Activated T-cell treated with anti-CD3 and anti-CD28 coated beads, Interleukin-2, amount 50 U/mL, for 48 hours (primary cell): ENCODE measurements around the gene ZNF93.
"Not testable (repeated sequence)": the region's sequence is repeated elsewhere in the genome, so short reads cannot be mapped to it uniquely, and the experiment has no call there.

ENCODE experiments used
- DNase-seq, 2 experiments: peaks; one replicate each; pipeline ENCODE4 v3.0.0-alpha.2; 2020

Gene ZNF93

DNA sequence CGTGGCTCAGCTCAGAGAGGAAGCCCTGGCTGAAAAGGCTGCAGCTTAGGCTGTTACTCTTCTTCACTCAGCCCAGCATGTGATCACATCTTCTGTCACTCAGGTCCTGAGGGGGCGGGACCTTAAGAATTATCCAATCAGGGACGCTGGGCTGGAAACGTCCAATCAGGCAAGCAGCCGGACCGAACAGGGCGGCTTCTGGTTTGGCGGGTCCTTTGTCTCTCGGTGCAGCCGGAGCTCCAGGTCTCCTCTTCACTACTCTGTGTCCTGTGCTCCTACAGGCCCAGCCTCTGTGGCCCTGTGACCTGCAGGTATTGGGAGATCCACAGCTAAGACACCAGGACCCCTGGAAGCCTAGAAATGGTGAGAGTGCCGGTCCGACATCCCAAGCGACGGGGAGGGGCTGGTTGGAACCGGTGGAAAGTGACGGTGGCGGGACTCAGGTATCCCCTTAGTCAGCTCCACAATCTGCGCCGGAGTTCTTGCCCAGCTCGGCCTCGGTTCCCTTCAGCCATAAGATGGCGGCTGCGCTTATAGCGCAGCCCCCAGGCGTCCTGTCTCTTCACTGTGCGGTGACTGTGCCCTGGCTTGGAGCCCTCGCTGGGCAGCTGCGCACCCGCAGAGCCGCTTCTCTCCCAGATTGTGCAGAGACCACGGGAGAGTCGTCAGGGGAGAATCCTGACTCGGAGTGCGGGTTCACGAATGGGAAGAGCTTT is at the start of gene ZNF93:
ZNF93 (plus strand) TSS at position 218 of the 716 bp plus-strand sequence; CDS start at position 361, 143 bp downstream.
- peak; percentile 92 to 94 for DNase-seq

DNA sequence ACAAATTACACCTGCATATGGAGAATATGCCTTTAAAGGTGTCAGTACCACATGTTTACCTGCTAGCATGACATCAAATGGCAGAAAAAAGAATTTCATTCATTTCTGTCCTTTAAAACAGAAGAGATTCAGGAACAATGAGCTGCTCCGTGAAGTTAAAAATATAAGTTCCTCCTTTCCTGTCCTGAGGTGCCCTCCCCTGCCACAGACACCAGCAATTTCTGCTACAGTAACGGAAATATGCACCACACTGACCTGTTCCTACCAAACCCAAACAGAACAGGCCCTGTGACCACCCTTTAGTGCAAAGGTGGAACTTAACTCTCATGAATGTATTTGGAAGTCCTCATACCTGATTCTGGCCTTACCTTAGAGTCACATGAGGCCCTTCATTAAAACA is 49.0 kb upstream of the ZNF93 start:
- DNase-seq, result not testable (repeated sequence)

DNA sequence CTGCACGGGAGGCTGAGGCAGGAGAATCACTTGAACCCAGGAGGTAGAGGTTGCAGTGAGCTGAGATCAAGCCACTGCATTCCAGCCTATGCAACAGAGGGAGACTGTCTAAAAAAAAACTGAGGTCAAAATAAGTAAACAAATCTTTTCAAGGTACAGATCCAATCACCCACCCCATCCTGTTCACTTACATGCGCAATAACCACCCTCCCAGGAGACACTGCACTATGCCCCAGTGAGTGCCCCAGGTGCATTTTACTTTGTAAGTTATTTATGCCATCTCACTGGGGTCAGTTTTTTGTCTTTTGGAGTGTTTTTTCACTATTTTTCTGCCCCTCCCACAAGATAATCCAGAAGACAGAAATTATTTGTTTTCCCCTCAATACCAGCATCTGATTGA is 42.0 kb upstream of the ZNF93 start:
- no peak for DNase-seq

DNA sequence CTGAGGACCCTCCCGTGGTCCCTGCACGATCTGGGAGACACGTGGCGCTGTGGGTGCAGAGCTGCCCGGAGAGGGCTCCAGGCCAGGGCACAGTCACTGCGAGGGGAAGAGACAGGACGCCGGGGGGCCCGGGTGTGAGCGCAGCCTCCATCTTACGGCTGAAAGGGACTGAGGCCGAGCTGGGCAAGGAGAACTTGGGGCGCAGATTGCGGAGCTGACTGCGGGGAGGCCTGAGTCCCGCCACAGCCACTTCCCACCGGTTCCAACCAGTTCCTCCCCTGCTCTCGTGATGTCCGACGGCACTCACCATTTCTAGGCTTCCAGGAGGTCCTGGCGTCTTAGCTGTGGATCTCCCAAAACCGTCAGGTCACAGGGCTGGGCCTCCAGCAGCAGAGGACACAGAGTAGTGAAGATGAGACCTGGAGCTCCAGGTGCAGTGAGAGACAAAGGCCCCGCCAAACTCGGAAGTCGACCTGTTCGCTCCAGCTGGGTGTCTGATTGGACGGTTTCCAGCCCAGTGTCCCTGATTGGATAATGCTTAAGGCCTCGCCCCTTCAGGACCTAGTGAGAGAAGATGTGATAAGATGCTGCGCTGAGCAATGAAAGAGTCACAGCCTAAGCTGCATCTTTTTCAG is 39.9 kb upstream of the ZNF93 start:
- DNase-seq, result peak; percentile 61 to 66

DNA sequence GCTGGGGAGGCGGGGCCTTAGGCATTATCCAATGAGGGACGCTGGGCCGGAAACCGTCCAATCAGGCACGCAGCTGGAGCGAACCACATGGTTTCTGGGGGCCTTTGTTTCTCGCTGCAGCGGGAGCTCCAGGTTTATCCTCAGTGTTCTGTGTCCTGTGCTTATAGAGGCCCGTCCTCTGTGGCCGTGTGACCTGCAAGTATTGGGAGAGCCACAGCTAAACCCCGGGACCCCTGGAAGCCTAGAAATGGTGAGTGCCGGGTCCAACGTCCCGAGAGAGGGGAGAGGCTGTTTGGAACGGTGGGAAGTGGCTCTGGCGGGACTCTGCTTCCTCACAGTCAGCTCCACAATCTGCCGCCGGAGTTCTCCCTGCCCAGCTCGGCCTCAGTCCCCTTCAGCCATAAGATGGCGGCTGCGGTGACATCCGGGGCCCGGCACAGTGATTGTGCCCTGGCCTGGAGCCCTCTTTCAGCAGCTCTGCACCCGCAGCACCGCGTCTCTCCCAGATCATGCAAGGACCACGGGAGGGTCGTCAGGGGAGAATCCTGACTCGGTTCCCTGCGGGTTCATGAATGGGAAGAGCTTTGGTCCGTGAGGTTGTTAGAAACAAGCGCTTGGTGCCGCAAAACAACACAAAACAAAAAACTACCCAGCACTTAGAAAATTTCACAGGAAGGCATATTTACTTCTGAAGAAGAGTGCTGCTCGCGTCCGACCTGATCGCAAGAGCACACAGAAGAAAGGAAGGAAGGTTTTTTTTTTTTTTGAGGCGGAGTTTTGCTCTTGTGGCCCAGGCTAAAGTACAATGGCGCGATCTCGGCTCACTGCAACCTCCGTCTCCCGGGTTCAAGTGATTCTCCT is 34.8 kb upstream of the ZNF93 start, which contains the start of gene ZNF253:
ZNF253 (plus strand) TSS at position 133 of the 861 bp plus-strand sequence; CDS start at position 248, 115 bp downstream.
- DNase-seq, result peak; percentile 97 to 98

DNA sequence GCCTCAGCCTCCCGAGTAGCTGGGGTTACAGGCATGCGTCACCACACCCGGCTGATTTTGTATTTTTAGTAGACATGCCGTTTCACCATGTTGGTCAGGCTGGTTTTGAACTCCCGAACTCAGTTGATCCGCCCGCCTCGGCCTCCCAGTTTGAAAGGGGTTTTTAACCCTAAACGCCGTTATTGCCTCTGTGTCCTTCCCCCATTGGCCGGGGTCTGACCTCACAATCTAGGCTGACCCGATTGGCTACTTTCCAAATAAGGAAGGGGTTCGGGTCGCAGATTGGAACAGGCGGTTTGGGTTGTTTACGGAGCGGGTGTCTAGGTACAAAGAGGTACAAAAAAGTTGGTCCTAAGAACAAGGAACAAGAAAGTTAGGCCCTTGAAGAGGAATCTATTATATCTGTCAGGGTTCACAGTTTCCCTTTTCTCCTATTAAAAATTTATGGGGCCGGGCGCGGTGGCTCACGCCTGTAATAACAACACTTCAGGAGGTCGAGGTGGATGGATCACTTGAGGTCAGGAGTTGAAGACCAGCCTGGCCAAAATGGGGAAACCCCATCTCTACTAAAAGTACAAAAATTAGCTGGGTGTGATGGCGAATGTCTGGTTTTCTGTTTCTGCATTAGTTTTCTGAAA is 34.0 kb upstream of the ZNF93 start:
- peak; percentile 66 to 67 for DNase-seq

DNA sequence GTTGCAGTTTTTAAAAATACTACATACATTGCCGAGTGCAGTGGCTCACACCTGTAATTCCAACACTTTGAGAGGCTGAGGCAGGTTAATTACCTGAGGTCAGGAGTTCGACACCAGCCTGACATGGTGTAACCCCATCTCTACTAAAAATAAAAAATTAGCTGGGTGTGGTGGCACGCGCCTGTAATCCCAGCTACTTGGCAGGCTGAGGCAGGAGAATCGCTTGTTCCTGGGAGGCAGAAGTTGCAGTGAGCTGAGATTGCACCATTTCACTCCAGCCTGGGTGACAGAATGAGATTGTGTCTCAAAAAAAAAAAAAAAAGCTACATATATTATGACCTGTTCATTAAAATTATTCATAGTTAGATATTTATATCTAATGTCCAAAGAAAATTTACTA is 30.7 kb upstream of the ZNF93 start:
- DNase-seq, result not testable (repeated sequence)

DNA sequence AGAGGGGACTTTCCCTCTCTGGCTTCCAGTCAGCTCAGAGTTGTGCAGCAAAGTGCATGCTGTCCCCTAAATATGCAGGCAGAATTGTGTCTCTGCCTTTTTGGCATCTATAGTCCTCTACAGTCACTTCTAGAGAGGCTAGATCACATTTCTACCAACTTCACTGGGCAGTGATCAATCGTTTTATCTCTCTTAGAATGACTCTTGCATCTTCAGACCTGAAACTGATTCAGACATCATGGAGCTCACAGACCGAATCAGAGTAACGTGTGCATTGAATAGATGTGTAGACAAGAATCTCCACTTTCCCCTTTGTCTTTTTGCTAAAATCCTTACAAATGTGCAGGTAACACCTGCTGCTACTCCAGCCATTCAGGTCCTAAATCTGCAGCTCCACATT is 28.8 kb upstream of the ZNF93 start:
- no peak for DNase-seq

DNA sequence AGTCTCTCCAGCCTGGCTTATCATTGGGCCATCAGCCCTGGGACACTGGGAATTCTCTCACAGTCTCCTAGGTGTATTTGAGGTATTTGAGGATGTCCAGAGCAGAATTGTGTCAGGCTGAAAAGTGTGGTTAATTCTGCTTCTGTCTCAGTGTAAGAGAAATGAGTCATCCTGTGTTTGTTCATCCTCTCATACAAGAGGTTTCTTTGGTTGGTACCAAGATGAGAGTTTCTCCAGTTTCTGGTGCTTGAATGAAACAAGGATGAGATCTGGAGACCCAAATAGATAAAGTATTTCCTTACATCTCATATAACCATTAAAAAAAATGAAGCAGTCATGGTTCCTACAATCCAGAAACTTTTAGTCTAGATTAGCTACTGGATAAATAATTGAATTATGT is 27.4 kb upstream of the ZNF93 start:
- peak in 1 of 2 experiments; percentile 21 for DNase-seq

DNA sequence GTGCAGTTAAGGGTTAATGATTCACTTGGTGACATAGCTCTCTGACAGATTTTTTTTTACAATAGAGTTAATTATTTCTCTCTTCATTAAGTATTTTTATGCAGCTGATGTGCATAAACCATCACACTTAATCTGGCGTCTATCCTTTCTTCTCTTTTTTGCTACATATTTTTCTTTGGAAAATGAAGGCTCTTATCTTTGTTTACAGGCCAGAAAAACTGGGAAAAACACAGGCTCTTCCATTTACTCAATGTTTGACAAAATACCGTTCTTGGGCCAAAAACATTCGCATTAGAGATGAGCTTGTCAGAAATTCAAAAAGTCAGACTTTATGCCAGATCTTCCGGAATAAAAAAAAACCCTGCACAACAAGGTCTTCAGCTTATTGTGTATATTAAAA is 23.0 kb upstream of the ZNF93 start:
- DNase-seq, result no peak

DNA sequence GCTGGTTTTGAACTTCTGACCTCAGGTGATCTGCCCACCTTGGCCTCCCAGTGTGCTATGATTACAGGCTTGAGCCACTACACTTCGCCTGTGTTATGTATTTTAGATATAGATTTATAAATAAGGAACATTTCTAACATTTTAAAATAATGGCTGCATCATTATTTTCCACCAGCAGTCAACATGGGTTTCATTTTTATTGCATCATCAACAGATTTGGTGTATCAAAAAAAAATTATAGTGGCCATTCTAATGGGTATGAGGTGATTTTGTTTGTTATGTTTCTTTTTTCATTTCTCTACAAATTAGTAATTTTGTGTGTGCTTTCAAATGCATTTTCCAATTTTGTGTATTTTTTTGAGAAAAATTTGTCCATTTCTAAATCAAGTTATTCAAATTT is 16.2 kb upstream of the ZNF93 start:
- no peak for DNase-seq

DNA sequence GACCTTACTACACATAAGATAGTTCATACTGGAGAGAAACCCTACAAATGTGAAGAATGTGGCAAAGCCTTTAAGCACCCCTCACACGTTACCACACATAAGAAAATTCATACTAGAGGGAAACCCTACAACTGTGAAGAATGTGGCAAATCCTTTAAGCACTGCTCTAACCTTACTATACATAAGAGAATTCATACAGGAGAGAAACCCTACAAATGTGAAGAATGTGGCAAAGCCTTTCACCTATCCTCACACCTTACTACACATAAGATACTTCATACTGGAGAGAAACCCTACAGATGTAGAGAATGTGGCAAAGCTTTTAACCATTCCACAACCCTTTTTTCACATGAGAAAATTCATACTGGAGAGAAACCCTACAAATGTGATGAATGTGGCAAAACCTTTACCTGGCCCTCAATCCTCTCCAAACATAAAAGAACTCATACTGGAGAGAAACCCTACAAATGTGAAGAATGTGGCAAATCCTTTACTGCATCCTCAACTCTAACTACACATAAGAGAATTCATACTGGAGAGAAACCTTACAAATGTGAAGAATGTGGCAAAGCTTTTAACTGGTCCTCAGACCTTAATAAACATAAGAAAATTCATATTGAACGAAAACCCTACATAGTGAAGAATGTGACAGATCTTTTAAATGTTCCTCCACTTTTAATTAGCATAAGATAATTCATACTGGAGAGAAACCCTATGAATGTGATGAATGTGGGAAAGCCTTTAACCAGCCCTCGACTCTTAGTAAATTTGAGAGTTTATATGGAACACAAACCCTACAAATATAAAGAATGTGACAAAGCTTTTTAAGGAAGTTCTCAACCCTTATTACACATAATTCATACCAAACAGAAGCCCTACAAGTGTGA is 8.4 kb upstream of the ZNF93 start:
- not testable (repeated sequence) for DNase-seq

DNA sequence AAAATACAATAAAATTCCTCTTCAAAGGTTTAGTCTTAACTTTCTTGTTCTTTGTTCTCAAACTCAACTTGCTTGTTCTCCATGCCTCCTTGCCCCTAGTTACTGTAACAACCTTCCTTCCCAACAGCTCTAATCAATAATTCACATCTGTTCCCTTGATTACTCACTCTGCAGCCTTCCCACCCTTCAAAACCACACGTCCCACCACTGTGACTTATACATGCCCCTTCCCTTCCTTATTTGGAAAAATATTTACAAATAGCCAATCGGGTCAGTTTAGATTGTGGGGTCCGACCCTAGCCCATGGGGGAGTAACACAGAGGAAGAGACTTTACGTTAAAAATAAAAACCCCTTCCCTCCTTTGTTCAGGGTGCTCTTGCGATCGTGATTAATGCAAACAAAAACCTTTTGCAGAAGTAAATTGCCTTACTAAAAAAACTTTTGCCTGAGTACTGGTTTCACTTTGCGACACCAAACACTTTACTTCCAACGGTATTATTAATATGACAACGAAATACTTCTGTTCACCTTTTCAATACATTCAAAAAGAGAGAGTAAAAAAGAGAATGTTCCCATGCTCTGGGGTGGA is 512 bp upstream of the ZNF93 start:
- peak in 1 of 2 experiments; percentile 28 for DNase-seq

DNA sequence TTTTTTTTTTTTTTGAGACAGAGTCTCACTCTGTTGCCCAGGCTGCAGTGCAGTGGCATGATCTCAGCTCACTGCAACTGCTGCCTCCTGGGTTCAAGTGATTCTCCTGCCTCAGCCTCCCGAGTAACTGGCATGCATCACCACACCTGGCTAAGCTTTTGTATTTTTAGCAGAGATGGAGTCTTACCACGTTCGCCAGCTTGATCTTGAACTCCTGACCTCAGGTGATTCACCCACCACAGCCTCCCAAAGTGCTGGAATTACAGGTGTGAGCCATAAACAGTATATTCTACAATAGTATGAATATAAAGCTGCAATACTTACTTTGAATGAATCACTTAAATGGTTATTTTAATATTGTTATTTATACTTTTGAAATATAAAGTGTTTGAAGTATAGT is 6.8 kb downstream of the ZNF93 start:
- not testable (repeated sequence) for DNase-seq

DNA sequence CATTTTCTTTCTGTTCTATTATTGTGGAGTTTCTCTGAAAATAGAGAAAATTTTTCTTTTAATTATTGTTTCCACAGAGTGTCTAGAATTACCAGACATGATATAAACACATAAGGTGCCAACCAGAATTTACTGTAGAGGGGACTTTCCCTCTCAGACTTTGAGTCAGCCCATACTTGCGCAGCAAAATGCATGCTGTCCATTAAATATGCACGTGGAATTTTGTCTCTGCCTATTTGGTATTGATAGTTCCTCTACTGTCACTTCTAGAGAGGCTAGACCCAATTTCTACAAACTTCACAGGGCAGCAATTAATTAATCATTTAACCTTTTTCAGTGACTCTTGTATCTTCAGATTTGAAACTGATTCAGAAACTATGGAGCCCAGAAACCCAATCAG is 8.9 kb downstream of the ZNF93 start:
- no peak for DNase-seq

DNA sequence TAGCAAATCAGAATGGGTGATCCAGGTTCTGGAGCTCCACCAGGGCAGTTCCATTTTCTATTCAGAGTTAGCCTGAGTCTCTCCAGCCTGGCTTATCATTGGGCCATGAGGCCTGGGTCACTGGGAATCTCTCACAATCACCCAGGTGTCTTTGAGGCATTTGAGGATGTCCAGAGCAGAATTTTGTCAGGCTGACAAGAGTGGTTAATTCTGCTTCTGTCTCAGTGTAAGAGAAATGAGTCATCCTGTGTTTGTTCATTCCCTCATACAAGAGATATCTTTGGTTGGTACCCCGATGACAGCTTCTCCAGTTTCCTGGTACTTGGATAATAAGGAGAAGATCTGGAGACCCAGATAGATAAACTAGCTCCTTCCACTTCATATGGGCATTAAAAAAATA is 10.4 kb downstream of the ZNF93 start:
- DNase-seq, result no peak

DNA sequence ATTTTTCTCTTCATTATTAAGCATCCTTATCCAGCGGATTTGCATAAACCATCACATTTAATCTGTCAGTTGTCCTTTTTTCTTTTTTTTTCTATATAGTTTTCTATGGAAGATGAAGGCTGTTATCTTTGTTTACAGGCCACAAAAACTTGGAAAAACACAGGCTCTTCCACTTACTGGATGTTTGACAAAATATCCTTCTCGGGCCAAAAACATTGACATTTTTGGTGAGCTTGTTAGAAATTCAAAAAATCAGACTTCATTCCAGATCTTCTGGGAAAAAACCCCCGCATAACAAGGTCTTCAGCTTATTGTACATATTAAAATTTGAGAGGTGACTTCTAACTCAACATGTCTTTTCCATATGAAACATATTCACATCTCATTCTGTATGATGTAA is 13.8 kb downstream of the ZNF93 start:
- DNase-seq, result no peak

DNA sequence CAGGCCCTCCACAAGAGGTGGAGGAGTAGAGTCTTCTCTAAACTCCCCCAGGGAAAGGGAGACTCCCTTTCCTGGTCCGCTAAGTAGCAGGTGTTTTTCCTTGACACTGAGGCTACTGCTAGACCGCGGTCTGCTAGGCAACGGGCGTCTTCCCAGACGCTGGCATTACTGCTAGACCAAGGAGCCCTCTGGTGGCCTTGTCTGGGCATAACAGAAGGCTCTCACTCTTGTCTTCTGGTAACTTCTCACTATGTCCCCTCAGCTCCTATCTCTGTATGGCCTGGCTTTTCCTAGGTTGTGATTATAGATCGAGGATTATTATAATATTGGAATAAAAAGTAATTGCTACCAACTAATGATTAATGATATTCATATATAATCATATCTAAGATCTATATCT is 29.7 kb downstream of the ZNF93 start:
- DNase-seq, result peak; percentile 50 to 56

DNA sequence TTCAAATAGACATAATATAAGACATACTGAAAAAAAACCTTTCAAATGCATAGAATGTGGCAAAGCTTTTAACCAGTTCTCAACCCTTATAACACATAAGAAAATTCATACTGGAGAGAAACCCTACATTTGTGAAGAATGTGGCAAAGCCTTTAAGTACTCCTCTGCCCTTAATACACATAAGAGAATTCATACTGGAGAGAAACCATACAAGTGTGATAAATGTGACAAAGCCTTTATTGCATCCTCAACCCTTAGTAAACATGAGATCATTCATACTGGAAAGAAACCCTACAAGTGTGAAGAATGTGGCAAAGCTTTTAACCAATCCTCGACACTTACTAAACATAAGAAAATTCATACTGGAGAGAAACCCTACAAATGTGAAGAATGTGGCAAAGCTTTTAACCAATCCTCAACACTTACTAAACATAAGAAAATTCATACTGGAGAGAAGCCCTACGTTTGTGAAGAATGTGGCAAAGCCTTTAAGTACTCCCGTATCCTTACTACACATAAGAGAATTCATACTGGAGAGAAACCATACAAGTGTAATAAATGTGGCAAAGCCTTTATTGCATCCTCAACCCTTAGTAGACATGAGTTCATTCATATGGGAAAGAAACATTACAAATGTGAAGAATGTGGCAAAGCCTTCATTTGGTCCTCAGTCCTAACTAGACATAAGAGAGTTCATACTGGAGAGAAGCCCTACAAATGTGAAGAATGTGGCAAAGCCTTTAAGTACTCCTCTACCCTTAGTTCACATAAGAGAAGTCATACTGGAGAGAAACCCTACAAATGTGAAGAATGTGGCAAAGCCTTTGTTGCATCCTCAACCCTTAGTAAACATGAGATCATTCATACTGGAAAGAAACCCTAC is 32.9 kb downstream of the ZNF93 start:
- not testable (repeated sequence) for DNase-seq

DNA sequence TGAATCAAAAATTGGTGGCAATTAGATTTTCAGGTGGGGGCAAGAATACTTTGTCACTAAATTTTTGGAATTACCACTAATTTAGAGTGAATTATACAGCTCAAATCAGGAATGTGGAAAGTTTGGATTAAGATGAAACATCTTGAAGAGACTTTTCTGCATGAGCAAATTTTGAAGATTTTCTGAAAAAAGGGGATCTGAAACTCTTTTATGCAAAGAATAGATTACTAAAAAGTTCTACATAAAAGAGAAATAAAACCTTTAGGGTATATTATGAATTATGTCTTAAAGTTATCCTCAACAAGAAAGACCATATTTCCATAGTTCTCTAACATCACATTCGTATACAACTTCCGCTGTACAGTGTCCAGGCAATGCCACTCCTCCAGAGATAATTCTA is 36.7 kb downstream of the ZNF93 start:
- DNase-seq, result no peak
